GM18868 (cell line): Measurements from ENCODE around the gene TMEM204.

Source experiments
- ATAC-seq: cut with Tn5 transposase; IDR thresholded peaks from one replicate; pipeline ENCODE4 v1.9.1; 2021; ENCODE audit warnings: mild to moderate bottlenecking, moderate library complexity; ENCODE audit not compliant: unreplicated experiment

The TMEM204 gene

DNA sequence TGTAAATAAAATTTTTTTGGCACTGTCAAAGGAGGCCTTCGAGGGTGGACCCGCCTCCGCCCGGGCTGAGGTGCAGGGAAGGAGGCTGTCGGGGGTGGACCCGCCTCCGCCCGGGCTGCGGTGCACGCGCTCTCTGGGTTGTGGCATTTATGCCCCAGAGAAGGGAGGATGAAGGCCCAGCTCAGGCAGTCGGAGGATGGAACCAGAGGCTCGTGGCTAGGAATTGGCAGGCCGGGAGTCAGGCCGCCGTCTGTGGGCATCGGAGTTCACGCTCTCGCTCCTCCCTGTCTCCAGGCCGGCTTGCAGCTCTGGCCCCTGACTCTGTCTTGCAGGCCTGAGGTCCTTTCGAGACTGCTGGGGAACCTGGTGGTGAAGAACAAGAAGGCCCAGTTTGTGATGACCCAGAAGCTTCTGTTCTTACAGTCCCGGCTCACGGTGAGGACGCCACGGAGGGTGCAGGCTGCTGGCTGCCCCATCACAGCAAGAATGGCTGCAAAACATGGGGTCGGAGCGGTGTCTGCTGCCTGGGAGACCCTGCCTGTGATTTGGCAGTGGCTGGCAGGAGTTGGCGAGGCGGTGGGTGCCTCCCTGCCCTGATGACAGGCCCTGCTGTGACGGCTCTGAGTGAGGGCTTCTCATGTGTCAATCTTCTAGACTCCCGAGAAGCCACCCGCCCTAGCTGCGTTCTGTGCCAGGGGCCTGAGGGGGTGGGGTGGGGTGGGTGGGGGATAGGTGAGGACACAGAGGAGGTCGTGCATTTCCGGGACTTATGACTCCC is 34.4 kb upstream of the TMEM204 start:
- no peak for ATAC-seq

- ATAC-seq: no peak
Observed at GRCh38 chr16:1499756-1500464, 33.6 kb upstream of the TMEM204 start.

DNA sequence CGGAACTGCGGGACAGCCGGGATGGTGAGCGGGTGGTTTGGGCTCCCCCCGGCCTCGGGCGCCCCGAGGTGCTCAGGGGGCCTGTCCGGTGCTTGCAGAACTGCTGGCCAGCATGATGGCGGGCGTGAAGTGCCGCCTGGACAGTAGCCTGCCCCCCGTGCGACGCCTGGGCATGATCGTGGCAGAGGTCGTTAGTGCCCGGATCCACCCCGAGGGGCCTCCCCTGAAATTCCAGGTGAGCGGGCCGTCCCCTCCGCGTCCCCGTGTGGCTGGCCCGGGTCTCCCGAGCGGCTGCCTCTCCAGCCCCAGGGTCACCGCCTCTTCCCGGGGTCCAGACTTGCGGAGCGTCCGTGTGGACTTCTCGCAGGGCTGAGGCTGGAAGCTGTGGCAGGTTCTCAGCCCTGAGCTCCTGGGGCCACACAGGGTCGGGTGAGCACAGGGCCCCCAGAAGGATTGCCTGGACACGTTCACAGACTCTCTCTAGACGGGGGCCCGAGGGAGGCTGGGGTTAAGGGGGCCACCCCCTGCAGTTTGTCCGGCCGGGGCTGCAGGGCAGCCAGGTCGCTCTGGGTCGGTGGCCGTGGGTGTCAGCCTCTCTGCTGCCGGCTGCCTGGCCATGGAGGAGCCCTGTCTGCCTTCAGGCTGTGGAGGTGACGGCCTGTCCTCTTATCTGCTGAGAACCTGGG is 32.9 kb upstream of the TMEM204 start:
- ATAC-seq: no peak

DNA sequence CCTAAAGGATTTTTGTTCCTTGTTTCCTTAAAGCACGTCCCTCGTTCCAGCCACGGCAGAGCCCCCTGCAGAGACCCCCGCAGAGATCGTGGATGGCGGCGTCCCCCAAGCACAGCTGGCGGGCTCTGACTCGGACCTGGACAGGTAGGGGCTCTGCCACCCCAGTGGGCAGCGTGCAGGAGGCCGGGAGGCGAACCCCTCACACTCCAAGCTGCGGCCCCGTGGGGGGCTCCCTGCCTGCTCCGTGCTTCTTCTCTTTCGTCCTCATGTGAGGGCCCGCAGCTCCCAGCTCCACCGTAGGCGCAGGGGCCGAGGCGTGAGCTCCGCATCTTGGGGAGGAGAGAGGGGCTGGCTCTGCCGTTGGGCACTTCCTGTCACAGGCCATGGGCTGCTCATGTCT is 31.8 kb upstream of the TMEM204 start:
- no peak for ATAC-seq

- no peak for ATAC-seq
Observed at GRCh38 chr16:1502092-1503004, 31.1 kb upstream of the TMEM204 start.

DNA sequence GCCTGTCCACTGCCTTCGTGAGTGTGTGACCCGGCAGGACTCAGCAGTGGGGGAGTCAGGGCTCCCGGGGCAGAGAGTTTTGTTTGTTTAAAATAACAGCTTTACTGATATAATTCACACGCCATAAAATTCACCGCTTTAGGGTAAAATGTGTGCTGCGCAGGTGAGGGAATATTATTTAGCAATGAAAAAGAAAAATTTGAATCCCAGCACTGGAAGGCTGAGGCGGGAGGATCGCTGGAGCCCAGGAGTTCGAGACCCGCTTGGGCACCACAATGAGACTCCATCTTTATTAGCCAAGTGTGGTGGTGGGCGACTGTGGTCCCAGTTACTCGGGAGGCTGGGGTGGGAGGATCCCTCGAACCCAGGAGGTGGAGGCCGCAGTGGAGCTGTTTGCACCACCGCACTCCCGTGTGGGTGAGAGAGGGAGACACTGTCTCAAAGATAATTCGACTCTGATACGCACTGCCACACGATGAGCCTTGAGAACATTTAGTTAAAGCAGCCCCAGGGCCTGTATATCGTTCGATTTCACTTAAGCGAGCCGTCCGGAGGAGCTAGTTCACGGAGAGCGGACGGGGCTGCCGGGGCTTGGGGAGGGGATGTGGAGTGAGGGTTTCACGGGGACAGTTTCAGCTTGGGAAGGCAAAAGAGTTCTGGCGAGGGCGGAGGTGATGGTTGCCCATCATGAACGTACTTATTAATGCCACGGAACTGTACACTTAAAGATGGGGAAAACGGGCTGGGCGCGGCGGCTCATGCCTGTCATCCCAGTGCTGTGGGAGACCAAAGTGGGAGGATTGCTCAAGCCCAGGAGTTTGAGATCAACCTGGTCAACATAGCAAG is 30.1 kb upstream of the TMEM204 start:
- no peak for ATAC-seq

- ATAC-seq: no peak
Observed at GRCh38 chr16:1505073-1505844, 28.2 kb upstream of the TMEM204 start.

GRCh38 chr16:1505912-1506311 is 27.6 kb upstream of the TMEM204 start:
- no peak for ATAC-seq

DNA sequence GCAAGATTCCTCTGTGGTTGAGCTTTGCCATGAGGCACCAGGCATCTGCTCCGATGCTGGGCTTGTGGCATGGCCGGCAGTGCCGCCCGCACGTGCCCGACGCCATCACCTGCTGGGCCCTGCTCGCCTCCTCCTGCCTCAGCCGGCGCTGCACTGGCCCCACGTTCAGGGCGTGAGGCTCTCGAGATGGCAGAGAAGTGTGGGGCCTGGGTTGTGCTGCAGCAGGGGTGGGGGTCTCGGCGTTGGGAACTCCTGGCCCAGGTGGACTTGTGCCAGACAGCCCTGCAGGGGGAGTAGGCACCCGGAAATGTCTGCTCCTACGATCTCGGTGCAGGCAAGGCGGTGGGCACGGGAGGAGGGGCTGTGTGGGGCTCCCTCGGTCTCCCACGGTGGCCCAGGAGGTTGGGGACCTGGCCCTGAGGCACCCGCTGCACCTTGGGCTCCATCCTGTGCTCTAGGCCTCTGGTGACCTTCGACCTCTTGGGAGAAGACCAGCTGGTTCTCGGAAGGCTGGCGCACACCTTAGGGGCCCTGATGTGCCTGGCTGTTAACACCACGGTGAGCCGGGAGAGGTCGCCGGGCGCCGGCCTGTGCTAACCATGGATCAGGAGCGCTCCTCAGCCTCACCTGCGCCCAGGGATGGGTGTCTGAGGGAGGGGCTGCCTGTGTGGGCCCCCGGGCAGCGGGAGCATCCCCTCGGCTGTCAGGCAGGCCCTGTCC is 26.8 kb upstream of the TMEM204 start:
- no peak for ATAC-seq

- ATAC-seq: no peak
Observed at GRCh38 chr16:1508494-1509187, 24.8 kb upstream of the TMEM204 start.

DNA sequence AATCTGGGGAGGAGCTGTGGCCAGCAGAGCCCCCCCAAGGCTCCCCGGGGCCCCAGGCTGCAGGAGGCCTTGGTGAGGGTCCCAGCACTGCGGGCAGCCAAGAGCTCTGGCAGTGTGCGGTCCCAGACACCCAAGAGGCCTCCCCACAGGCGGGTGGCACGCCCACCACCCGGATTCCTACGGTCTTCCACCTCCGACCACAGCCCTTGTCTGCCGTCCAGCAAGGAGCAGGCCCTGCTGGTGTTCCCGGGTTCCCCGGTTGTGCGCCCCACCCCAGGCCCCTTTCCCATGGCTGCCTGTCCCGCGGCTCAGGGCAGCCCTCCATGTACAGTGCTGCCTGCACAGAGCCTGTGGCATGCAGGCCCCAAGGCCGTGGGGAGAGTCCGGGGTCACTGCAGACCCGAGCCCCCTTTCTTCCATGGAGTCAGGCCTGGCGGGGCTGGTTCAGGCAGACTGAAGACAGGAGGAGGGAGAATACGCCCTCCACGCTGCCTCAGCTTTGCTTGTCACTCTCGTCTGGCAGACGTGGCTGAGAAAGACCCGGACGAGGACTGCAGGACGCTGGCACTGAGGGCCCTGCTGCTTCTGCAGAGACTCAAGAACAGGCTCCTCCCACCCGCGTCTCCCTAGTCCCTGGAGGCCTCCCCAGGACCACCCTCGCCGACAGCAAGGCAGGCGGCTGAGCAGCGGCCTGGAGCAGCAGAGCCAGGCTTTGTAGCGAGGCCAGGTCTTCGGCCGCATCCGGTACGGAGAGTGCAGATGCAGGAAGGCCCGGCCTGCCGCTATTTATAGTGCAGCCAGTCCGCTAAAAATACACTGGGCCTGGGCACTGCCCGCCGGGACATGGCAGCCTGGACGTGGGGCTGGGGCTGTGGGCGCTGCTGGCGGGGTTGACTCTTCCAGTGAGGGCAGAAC is 23.9 kb upstream of the TMEM204 start:
- ATAC-seq: no peak

DNA sequence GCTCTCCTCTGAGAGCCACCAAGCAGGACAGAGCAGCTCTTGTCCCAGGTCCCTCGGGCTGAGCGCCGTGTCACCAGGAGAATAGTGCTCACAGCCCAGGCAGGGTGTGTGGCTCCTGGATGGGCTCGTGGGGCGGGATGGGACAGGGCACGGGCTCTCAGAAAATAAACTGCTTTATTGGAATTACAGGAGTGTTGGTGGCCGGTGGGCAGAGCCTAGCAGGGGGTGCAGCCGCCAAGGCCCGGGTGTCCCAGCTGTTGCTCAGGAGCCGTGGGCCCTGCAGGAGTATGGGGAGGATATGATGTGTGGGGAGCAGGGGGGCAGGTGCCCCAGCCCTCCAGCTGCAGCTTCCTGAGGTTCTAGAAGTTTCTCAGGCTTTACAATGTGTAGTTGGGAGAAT is 23.2 kb upstream of the TMEM204 start:
- ATAC-seq: no peak

DNA sequence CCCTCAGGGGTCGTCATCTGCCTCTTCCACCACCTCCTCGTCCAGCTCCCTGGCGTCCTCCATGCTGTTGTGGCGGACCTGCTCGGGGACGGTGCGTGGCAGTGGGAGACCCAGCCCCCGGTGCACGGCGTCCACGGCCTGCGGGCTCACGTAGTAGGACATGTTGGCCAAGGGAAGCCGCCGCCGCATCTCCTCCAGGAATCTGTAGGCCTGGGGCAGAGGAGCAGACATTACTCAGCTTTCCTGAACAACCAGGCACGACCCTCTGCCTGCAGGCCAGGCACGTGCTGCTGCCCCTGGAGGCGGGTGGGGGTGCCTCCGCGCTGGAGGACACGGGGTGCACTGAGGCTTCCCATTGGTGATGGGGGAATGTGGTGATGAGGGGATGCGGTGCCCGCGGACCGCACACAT is 22.5 kb upstream of the TMEM204 start:
- no peak for ATAC-seq

DNA sequence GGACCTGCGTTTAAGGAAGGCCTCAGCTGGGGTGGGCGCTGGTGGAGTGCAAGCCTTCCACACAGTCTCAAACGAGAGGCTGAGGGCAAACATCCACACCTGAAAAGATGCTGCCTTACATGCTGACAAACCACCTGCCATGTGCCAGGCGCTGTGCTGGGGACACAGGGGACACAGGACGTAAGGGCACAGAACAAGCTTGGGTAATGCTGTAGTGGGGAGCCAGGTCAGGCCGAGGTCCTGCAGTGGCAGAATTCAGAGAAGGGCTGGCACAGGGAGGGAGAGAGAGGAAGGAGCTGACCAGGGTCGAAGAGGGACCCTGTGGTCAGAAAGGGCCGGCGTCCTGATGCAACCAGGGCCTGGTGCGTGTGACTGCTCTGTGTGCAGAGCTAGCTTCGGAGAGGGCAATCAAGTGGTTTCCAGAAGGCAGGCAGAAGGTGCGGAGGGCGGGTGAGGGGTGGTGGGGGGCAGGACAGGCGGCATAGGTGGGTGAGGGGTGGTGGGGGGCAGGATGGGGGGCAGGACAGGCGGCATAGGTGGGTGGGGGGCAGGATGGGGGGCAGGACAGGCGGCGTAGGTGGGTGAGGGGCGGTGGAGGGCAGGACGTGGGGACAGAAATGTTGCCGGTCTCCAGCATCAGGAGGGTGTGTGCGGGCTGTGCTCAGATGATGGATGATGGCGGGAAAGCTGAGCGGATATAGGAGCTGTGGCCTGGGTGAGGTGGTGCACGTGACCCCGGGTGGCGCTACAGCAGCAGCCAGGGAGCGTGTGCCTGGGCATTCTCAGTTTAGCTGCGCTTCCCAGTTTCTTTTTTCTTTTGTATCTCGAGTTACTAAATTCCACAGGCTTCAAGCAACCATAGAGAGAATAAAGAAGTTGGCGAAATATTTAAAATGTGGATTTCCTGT is 21.6 kb upstream of the TMEM204 start:
- ATAC-seq: no peak

GRCh38 chr16:1512774-1513173 is 20.7 kb upstream of the TMEM204 start:
- no peak for ATAC-seq

- ATAC-seq: no peak
Observed at GRCh38 chr16:1514507-1514906, 19.0 kb upstream of the TMEM204 start.
